AG10803 (cell line): Measurements from ENCODE around the gene SWI5.

Experiments used
- DNase-seq: peaks from one replicate; pipeline ENCODE4 v3.0.0; 2010; ENCODE audit warnings: low read depth
- H3K4me3 ChIP-seq: 2 replicates; pipeline ENCODE4 v1.5.1; 2011; ENCODE audit warnings: mild to moderate bottlenecking, low read length, control low read depth
- CTCF ChIP-seq: conservative IDR thresholded peaks from 2 replicates; pipeline ENCODE4 v1.5.1; 2011; ENCODE audit warnings: mild to moderate bottlenecking, low read length, control low read depth, inconsistent platforms

SWI5 gene

GRCh38 chr9:128242828-128243214 is 33.3 kb upstream of the SWI5 start:
- peak; percentile 48 for DNase-seq
- no peak for TF ChIP-seq CTCF
- H3K4me3 ChIP-seq, result peak overlapping the region; percentile 29

- H3K4me3 ChIP-seq, result peak overlapping the region; percentile 86
- peak; percentile 75 for DNase-seq
- TF ChIP-seq CTCF, result no peak
These were observed 32.7 kb upstream of the SWI5 start for GRCh38 chr9:128243215-128244018.

- peak; percentile 23 for DNase-seq
- peak overlapping the region; percentile 86 for H3K4me3 ChIP-seq
- no peak for TF ChIP-seq CTCF
These were observed 31.8 kb upstream of the SWI5 start for GRCh38 chr9:128244091-128244836.

- TF ChIP-seq CTCF, result no peak
- peak overlapping the region; percentile 86 for H3K4me3 ChIP-seq
- peak; percentile 94 for DNase-seq
These were observed 31.2 kb upstream of the SWI5 start for GRCh38 chr9:128244837-128245231.

GRCh38 chr9:128245421-128246151 is 30.5 kb upstream of the SWI5 start:
- H3K4me3 ChIP-seq, result peak overlapping the region; percentile 26; the same call in 1 of the 2 replicates
- DNase-seq, result peak; percentile 76
- TF ChIP-seq CTCF, result no peak

- no peak overlapping the region for H3K4me3 ChIP-seq
- DNase-seq, result no peak
- no peak for TF ChIP-seq CTCF
These were observed 29.6 kb upstream of the SWI5 start for GRCh38 chr9:128246471-128246870.
